Gastrocnemius medialis (tissue), 4 donors: Measurements from ENCODE around the gene NXT1.

Experiments
- CTCF ChIP-seq, 5 experiments: fragments of 450-650 bp in 3 of 5; fragments of 200-600 bp in 2 of 5; sonication (generic) in 2 of 5; IDR thresholded peaks in 4 of 5; conservative IDR thresholded peaks in 1 of 5; 1 replicate in 4 of 5; 2 replicates in 1 of 5; pipeline ENCODE4 v1.5.1; 2016 to 2019; ENCODE audit warnings: antibody characterized with exemption in 5 of 5, mild to moderate bottlenecking in 3 of 5, moderate library complexity in 3 of 5
- POLR2A ChIP-seq, 2 donors: fragments of 450-650 bp; IDR thresholded peaks; one replicate each; pipeline ENCODE4 v1.6.1; 2017; ENCODE audit warnings: antibody characterized with exemption in 2 of 2, mild to moderate bottlenecking in 2 of 2, moderate library complexity in 2 of 2

GRCh38 chr20:23318347-23318746 is 32.2 kb upstream of the NXT1 start:
- TF ChIP-seq CTCF (IDR thresholded peaks at IDR 0.05 in 4 of 5, conservative IDR thresholded peaks at IDR 0.05 in 1 of 5) (no peak), POLR2A (IDR thresholded peaks at IDR 0.05) (no peak)
